Coronary artery (tissue), 2 donors: ENCODE data around the gene SDF4.

Experiments used
- DNase-seq: peaks from one replicate; pipeline ENCODE4 v3.0.0-alpha.2; 2017; ENCODE audit warnings: low spot score
- H3K27ac ChIP-seq, 2 donors: fragments of 200-600 bp; sonication (generic); one replicate each; pipeline ENCODE4 v1.5.1; 2016 to 2019
- H3K4me3 ChIP-seq: fragments of 200-600 bp; sonication (generic); 2 replicates; pipeline ENCODE4 v1.5.1; 2016; ENCODE audit warnings: mild to moderate bottlenecking, moderate library complexity
- CTCF ChIP-seq: fragments of 200-600 bp; sonication (generic); IDR thresholded peaks from one replicate; pipeline ENCODE4 v1.5.1; 2019; ENCODE audit warnings: antibody characterized with exemption

Gene SDF4

DNA sequence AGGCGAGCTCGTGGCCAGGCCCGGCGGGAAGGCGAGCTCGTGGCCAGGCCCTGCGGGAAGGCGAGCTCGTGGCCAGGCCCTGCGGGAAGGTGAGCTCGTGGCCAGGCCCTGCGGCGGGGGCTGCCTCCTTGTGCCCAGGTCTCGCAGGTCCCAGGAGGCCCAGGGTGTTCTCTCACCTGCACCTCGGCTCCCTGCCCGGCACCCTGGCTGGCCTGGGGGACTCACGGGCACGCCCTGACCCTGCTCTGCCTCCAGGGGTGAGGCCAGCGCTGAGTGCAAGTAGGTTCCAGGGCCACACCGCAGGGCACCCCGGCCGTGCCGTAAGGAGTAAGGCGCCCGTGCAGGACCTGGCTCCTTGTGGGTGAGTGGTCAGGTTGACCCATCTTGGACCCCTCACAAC lies 4.4 kb downstream of the SDF4 start:
- no peak for TF ChIP-seq CTCF
- no peak overlapping the region for H3K4me3 ChIP-seq
- H3K27ac ChIP-seq, result no peak overlapping the region
- DNase-seq, result no peak

DNA sequence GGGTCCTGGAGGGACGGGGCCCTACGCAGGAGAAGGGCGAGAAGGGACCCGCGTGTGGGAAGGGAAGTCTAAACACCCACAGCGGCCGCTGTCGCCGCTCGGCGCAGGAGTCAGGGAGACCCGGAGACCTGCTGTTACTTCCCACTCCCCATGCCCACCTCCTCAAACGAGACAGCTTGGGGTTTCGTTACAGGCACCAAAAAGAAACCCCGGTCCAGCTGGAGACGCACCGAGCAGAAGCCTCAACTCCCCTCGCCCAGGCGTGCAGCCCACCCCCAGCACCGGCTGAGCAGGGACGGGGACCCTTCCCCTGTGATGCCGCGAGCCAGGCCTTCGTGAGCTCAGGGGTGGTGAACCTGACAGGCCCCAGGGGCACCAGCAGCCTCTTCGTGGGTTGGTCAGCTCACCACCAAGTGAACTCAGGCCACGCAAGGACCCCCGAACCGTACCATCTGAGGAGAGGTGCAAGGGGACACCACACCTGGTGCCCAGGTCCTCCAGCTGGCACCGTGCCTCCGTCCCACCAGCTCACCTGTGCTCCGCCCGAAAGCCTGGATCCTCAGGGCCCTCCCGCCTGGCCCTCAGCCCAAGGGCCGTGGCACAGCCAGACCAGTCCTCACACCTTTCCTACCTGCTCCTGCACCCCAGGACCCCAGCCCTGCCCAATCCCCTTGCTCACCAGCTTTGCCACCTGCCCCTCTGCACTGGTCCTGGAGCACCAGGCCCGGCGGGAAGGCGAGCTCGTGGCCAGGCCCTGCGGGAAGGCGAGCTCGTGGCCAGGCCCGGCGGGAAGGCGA lies 5.0 kb downstream of the SDF4 start:
- H3K4me3 ChIP-seq, result no peak overlapping the region
- no peak overlapping the region for H3K27ac ChIP-seq
- DNase-seq, result no peak
- TF ChIP-seq CTCF, result no peak

GRCh38 chr1:1225913-1226312 lies 5.9 kb downstream of the SDF4 start:
- Histone ChIP-seq H3K27ac (no peak overlapping the region), H3K4me3 (no peak overlapping the region)
- no peak for TF ChIP-seq CTCF
- DNase-seq, result no peak

GRCh38 chr1:1225238-1225845 lies 6.5 kb downstream of the SDF4 start:
- Histone ChIP-seq H3K4me3 (no peak overlapping the region), H3K27ac (no peak overlapping the region)
- no peak for TF ChIP-seq CTCF
- no peak for DNase-seq

DNA sequence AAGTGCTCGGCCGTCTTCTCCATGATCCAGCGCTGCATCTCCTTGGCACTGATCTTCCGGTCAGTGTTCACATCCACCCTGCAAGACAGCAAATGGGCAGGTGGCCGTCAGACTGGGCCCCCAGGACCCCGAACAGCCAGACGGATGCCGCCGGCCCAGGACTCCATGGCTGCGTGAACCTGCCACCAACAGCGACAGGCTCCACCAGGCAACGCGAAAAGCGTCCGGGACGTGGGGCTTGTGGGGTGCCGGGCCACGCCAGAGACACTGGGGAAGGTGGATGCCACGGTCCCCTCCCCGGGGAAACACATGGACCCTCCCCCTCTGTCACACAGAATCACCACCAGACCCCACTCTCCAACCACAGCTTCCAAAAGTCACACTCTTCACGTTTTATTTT lies 7.9 kb downstream of the SDF4 start:
- Histone ChIP-seq H3K27ac (no peak overlapping the region), H3K4me3 (no peak overlapping the region)
- TF ChIP-seq CTCF, result no peak
- no peak for DNase-seq

DNA sequence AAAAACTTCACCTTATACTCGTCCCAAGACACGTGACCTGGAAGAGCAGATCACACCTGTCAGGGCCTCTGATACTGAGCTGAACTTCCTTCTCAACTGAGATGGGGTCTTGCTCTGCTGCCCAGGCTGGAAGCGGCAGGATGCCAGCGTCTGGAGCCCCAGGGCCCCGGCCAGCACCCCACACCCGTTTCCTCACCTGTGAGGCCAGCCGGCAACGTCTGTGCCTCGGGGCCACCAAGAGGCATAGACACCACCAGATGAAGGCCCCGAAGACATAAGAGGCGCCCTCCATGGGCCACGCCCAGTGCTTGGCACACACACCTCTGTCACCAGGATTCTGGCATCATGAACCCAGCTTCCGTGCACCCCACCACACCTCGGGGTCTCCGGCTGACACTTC lies 8.5 kb downstream of the SDF4 start:
- Histone ChIP-seq H3K27ac (no peak overlapping the region), H3K4me3 (no peak overlapping the region)
- no peak for DNase-seq
- no peak for TF ChIP-seq CTCF
